GM15510 (cell line): ENCODE measurements around the gene SEMA5B.

ENCODE experiments used
- POLR2A ChIP-seq: IDR thresholded peaks from 3 replicates; pipeline ENCODE4 v1.6.1; 2011; ENCODE audit warnings: borderline replicate concordance; ENCODE audit not compliant: insufficient read length; ENCODE audit errors: extremely low read depth

The SEMA5B gene

DNA sequence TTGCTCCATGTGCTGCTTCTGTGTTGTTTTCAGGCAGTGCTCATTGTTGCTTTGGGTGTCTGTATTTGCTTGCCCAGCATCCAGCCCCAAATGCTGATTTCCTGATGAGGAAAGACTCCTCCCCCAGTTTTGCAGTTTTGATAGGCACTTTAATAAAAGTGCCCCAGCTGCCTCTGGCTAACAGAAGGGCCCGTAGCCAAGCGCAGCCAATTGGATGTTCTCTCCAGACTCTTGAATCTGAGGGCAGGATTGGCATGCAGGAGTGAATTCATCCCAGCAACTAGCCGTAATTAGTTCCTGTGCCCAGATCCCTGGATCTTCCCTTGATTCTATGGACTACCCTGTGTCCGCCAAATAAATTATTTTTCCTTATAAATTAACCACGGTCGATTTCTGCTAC is 14.8 kb upstream of the SEMA5B start:
- no peak for TF ChIP-seq POLR2A

DNA sequence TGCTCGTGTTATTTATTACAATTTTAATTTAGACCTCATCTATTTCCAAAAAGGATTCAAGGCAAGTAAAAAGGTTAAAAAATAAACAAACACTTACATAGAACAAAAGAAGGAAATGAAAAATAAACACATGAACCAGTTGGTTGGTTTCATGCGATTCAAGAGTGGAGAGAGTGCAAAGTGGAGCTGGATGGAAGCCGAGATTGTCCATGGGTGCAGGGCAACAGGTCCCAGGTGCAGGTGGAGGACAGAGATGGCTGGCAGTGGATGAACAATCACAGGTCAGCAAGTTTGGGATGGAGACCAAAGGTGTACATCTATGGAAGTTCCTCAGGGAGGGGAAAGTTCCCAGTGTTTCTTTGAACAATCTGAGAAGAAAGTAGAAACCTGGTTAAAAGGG is 11.6 kb upstream of the SEMA5B start:
- no peak for TF ChIP-seq POLR2A

DNA sequence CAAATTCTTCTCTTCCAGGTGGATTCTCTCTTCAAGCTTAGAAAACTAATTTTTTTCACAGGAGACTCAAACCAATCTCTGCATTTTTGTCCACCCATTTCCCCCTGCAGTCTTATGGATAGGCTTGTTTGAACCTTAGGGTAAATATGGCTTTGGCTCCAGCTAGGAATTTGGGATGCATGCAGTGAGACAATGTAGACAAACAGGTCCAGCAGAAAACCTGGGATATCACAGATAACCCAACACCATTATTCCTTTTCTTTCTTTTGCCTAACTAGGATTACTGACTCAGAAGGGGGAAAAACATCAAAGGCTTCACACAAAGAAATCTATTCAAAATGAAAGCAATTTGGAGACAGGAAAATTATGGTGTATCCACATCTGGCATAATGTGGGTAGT is 11.2 kb upstream of the SEMA5B start:
- TF ChIP-seq POLR2A, result no peak

GRCh38 chr3:123037015-123037375 is 9.4 kb upstream of the SEMA5B start:
- TF ChIP-seq POLR2A, result no peak

DNA sequence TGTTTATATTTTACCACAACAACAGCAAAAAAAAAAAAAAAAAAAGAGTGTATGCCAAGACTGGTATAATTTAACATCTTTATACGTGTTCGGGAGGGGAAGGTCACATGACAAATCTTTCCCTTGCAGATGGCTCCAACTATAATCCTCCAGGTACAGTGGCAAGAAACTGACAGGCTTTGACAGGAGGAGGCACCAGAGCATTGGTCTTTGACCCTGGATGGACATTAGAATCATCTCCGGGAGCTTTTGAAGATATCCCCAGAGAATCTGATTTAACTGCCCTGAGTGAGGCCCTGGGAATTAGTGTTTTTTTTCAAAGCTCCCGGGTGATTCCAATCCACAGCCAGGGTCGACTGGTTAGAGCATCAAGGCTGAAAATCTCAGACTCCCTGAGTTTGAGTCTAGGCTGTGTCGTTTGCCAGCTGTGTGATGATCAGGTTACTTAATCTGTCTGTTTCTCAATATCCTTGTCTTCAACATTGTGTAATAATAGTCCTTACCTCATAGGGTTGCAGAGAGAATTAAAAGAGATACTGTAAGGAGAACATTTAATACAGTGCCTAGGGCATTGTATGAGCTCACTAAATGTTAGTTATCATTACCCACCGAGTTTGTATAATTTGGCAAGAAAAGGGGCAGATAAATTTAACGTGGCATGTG is 8.9 kb upstream of the SEMA5B start:
- no peak for TF ChIP-seq POLR2A

GRCh38 chr3:123034996-123035395 is 7.4 kb upstream of the SEMA5B start:
- TF ChIP-seq POLR2A, result no peak

DNA sequence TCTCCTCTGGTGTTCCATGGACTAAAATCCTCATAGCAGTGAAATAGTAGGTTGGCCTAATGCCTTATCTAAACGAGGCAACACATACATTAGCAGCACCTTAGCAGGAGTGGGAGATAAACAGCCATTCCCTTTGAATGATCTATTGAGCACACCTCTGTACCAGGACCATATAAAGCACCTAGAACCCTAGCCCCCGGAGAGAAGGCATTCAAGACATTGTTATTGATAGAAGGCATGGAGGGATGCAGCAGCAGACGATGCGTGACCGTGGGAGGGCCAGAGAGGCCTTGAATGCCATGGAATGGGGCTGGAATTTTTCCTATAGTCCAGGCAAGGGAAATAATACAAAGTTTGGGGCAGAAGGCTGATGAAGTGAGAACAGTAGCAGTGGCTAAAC is 6.6 kb upstream of the SEMA5B start:
- TF ChIP-seq POLR2A, result no peak

- TF ChIP-seq POLR2A, result no peak
These were observed 4.5 kb upstream of the SEMA5B start for GRCh38 chr3:123032057-123032456.

- no peak for TF ChIP-seq POLR2A
These were observed 3.5 kb upstream of the SEMA5B start for GRCh38 chr3:123031051-123031450.

GRCh38 chr3:123028233-123028828 is 768 bp upstream of the SEMA5B start:
- TF ChIP-seq POLR2A, result no peak

DNA sequence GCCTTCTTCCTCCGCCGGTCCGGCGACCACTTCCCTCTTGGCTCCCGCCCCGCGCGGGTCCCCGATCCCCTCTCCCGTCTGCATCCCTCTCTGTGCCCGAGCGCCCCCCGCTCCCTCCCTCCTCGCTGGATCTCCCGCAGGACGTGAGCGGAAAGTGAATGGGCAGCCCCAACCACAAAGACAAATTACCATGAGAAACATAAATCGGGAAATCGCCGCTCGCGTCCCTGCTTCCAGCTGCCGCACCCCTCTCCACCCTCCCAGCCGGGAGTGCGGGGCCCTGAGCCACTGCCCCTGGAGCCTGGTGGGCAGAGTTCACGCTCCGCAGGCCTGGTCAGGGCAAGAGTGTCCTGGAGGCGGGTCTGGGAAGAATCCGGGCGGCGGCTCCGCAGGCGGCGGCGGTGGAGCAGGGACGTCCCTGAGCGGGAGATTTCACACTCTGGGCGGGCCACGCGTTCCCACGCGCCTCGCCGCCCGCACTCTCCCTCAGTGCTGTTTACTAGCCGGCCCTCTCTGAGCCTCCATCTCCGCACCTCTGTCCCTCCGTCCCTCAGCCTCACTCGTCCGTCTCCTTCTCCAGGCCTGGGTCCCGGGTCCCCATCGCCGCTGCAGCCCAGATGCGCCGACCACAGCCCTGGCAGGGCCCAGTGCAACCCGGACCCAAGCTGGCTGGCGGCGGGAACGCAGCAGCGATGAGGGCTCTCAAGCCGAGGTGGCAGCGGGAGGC is 835 bp downstream of the SEMA5B start:
- no peak for TF ChIP-seq POLR2A

DNA sequence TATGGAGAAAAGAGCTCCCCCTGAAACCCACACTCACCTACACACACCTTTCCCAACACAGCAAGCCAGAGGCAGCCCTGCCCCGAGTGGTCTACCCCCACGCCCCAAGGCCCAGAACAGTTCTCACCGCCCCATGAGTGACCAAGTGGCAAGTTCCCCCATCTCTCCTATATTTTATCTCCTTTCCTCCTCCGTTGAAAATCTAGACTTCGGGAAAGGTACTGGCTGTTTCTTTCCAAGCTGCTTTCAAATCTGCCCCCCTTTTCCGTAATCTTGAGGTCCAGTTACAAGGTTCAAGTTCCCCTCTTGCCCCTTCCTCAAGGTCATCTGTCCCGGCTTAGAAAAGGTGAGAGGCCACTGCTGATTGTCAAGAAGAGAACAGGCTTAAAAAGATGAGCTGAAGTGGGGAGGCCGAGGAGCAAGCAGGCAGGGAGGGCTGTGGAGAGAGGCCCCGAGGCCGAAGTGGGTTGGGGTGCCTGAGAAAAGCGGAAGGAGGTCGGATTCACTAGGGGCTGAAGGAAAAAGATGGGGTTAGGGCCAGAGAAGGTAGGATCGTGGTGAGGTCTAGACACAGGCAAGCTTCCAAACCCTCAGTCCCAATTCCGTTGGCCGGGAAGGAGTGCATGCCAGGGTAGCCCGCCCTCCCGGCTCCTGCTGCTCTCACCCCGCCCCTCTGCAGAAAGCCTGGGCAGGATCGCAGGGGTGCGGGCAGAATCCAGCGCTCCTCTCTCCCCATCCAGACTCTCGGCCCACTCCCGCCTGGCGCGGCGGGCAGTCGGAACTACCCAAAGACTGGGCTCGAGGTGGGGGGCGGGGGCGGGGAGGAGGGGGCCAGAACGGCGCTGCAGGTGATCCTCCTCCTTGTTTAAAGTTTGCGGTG is 1.7 kb downstream of the SEMA5B start:
- TF ChIP-seq POLR2A, result no peak

GRCh38 chr3:123024056-123024455 is 3.5 kb downstream of the SEMA5B start:
- TF ChIP-seq POLR2A, result no peak

DNA sequence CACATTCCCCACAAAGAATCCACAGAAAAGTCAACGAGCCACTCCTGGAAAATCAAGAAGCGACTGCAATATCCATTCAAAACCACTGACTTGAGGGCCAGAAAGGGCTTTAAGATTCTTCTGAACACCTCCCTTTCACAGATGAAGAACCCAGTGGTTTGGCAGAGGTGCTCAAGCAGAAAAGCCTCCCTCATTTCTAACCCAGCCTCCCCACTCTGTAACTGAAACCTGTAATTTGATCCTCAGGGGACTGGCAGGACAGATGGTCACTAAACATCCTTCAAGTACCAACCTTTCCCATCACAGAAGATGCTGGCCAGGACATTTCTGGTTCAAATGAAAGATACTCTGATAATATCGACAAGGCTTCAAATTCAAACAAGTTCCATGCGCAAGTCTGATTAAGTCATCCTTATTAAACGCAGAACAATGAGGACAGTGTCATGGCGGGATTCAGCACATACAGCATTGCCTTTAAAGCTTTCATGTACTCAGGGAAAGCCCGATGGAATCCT is 5.5 kb downstream of the SEMA5B start:
- TF ChIP-seq POLR2A, result no peak

- no peak for TF ChIP-seq POLR2A
These were observed 6.2 kb downstream of the SEMA5B start for GRCh38 chr3:123021388-123021787.
